Hepatocyte (in vitro differentiated cells): Measurements from ENCODE around the gene ARPP21. TPM values are rescaled to one million over a fixed set of nuclear protein-coding genes. Genes with fewer than 3 reads are reported as not detected.
A peak's percentile ranks its signal among the peaks of the same experiment; 100 is the strongest.

Experiments
- DNase-seq: peaks from one replicate; pipeline ENCODE4 v3.0.0-alpha.2; 2016; ENCODE audit warnings: low spot score
- H2AFZ ChIP-seq: fragments of 200-600 bp; sonication (generic); 2 replicates; pipeline ENCODE4 v1.6.0; 2016; ENCODE audit warnings: antibody characterized with exemption, mild to moderate bottlenecking
- H3K27ac ChIP-seq: fragments of 200-600 bp; sonication (generic); 2 replicates; pipeline ENCODE4 v1.5.1; 2016; ENCODE audit warnings: mild to moderate bottlenecking
- H3K27me3 ChIP-seq: fragments of 200-600 bp; sonication (generic); 2 replicates; pipeline ENCODE4 v1.6.1; 2016
- H3K36me3 ChIP-seq: fragments of 200-600 bp; sonication (generic); replicated peaks from 2 replicates; pipeline ENCODE4 v1.5.1; 2016; ENCODE audit warnings: low read depth; ENCODE audit not compliant: insufficient read depth
- H3K4me1 ChIP-seq: fragments of 200-600 bp; sonication (generic); 2 replicates; pipeline ENCODE4 v1.5.1; 2016; ENCODE audit warnings: mild to moderate bottlenecking, moderate library complexity; ENCODE audit not compliant: insufficient read depth
- H3K4me2 ChIP-seq: fragments of 200-600 bp; sonication (generic); 2 replicates; pipeline ENCODE4 v1.6.0; 2016
- H3K4me3 ChIP-seq: fragments of 200-600 bp; sonication (generic); 2 replicates; pipeline ENCODE4 v1.5.1; 2016; ENCODE audit warnings: mild to moderate bottlenecking
- H3K79me2 ChIP-seq: fragments of 200-600 bp; sonication (generic); 2 replicates; pipeline ENCODE4 v1.6.0; 2017; ENCODE audit warnings: mild to moderate bottlenecking
- H3K9me2 ChIP-seq: fragments of 200-600 bp; sonication (generic); replicated peaks from 2 replicates; pipeline ENCODE4 v1.6.0; 2017; ENCODE audit warnings: mild to moderate bottlenecking; ENCODE audit not compliant: insufficient read depth
- H3K9me3 ChIP-seq: fragments of 200-600 bp; sonication (generic); 2 replicates; pipeline ENCODE4 v1.5.1; 2016; ENCODE audit warnings: low read depth, mild to moderate bottlenecking
- H4K20me1 ChIP-seq: fragments of 200-600 bp; sonication (generic); 2 replicates; pipeline ENCODE4 v1.6.0; 2016; ENCODE audit warnings: mild to moderate bottlenecking; ENCODE audit not compliant: insufficient read depth, poor library complexity, severe bottlenecking
- EZH2 ChIP-seq: fragments of 200-600 bp; sonication (generic); IDR thresholded peaks from 2 replicates; pipeline ENCODE4 v1.6.1; 2016; ENCODE audit warnings: antibody characterized with exemption, mild to moderate bottlenecking, borderline replicate concordance
- EZH2phosphoT487 ChIP-seq: fragments of 200-600 bp; sonication (generic); IDR thresholded peaks from one replicate; pipeline ENCODE4 v1.6.1; 2018; ENCODE audit warnings: antibody characterized with exemption, mild to moderate bottlenecking, low read depth, moderate library complexity; ENCODE audit not compliant: unreplicated experiment, severe bottlenecking
- WGBS: methylation state at CpG from one replicate; pipeline ENCODE4 v1.1.6; 2016; ENCODE audit warnings: low lambda C conversion rate; ENCODE audit errors: missing lambda C conversion rate; 5-methylcytosine and 5-hydroxymethylcytosine counted together
- polyA plus RNA-seq: library from polyadenylated mRNA; unstranded; fragments of >200 nt; fragmentation: Nextera tagmentation; extraction: Ambion mirVana; gene quantifications from 2 replicates; pipeline ENCODE4 v1.2.1, GENCODE V29; 2016
- total RNA-seq: library from RNA; depleted of rRNA; stranded (reverse); fragments of >200 nt; gene quantifications from 2 replicates; pipeline ENCODE4 v1.2.3, GENCODE V29; 2014
- TF ChIP-seq, protein P1 (sequence below): fragments of 200-600 bp; sonication (generic); IDR thresholded peaks from 2 replicates; pipeline ENCODE4 v1.5.1; 2016; ENCODE audit warnings: antibody characterized with exemption, mild to moderate bottlenecking; ENCODE audit not compliant: poor library complexity

The ARPP21 gene
- total and polyA plus RNA-seq, 2 experiments from 2014 or later = 0.19 TPM; not detected in 1

DNA sequence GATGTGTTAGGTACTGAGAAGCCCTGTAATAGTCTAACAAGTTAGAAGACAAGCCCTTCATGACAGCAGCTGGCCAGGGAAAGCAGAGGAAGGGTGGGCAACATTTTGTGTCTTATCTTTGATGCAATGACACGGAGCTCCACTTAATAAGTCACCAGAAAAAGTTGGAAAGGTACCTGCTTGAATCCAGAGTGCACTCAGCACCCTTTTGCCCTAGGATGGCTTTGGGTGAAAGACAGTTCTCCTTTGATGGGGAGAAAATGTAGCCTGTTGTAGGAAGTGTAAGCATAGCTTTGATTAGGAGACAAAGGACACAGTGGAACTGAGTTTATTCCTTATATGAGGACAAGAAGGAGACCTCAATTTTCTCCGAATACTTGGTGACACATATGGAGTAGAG is 137.0 kb downstream of the ARPP21 start:
- TF ChIP-seq EZH2 (no peak), EZH2phosphoT487 (no peak)
- TF ChIP-seq, protein P1, sequence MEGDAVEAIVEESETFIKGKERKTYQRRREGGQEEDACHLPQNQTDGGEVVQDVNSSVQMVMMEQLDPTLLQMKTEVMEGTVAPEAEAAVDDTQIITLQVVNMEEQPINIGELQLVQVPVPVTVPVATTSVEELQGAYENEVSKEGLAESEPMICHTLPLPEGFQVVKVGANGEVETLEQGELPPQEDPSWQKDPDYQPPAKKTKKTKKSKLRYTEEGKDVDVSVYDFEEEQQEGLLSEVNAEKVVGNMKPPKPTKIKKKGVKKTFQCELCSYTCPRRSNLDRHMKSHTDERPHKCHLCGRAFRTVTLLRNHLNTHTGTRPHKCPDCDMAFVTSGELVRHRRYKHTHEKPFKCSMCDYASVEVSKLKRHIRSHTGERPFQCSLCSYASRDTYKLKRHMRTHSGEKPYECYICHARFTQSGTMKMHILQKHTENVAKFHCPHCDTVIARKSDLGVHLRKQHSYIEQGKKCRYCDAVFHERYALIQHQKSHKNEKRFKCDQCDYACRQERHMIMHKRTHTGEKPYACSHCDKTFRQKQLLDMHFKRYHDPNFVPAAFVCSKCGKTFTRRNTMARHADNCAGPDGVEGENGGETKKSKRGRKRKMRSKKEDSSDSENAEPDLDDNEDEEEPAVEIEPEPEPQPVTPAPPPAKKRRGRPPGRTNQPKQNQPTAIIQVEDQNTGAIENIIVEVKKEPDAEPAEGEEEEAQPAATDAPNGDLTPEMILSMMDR = no peak
- WGBS = 78% methylated on average over 2 of the region's 2 CpGs

GRCh38 chr3:35777065-35777464 is 137.7 kb downstream of the ARPP21 start:
- no peak overlapping the region for H3K4me3 ChIP-seq
- DNase-seq = no peak
- TF ChIP-seq EZH2phosphoT487 (no peak), EZH2 (no peak)
- TF ChIP-seq, protein P1 = no peak
- H2AFZ ChIP-seq = no peak overlapping the region
- H3K79me2 ChIP-seq = no peaks in the 10 kb centered on the region
- no peaks in the 10 kb centered on the region for H4K20me1 ChIP-seq
- H3K9me3 ChIP-seq = no peaks in the 10 kb centered on the region
- no peaks in the 10 kb centered on the region for H3K36me3 ChIP-seq
- peaks cover 7% of the 10 kb centered on the region for H3K4me1 ChIP-seq
- H3K4me2 ChIP-seq = no peak overlapping the region
- no peak overlapping the region for H3K27ac ChIP-seq
- H3K9me2 ChIP-seq = no peaks in the 10 kb centered on the region
- WGBS = 91% methylated on average over 2 of the region's 2 CpGs
- no peaks in the 10 kb centered on the region for H3K27me3 ChIP-seq

More for the DNA sequence above, 137.0 kb downstream of the ARPP21 start:
- Histone ChIP-seq H2AFZ (no peak overlapping the region), H3K27me3 (no peaks in the 10 kb centered on the region), H3K9me3 (no peaks in the 10 kb centered on the region), H3K27ac (no peak overlapping the region), H4K20me1 (no peaks in the 10 kb centered on the region), H3K36me3 (no peaks in the 10 kb centered on the region), H3K79me2 (no peaks in the 10 kb centered on the region), H3K9me2 (no peaks in the 10 kb centered on the region), H3K4me3 (no peak overlapping the region), H3K4me2 (no peak overlapping the region), H3K4me1 (peaks cover 7% of the 10 kb centered on the region)
- no peak for DNase-seq

DNA sequence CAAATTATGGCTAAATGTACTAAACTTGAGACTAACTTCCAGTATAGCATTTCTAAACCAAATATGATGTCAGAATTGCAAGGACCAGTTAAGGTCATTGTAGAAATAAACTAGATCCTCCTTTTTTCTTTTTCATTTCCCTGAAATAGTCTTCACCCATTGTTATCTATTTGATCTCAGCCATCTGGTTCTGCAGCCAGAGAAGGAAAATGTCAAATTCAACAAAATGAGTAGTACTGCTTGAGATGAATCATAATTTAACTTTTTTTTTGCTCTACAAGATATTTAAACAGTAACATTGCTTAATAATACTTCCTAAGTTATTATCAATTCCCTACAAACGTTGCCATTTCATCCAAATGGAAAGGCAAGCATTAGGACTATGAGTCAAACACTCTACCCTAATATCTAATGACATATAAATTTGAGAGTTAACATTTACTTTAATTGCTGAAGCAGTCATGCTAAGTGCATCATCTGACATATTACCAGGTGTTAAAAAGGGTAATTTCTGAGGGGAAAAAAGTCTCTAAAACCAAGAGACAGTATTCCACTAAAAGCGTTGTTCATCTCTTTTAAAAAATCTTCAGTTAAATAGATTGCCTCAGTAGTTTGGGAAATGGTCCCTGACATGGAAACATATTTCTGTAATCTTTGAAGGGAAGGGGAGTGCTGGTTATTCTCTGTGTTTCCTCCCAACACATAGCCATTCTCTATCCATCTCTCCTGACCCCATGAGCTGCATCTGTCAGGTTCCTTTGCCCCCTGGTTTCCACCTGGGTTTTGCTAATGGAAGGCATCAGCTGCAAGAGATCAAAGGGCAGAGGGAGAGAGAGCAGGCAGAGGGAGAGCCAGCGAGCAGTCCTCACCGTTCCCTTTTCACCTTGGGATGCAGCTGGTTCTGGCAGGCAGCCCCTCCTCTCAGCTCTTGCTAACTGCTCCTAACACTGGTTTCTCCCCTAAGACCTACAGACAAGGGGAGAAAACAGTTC is 138.5 kb downstream of the ARPP21 start:
- no peak overlapping the region for H2AFZ ChIP-seq
- no peaks in the 10 kb centered on the region for H3K9me3 ChIP-seq
- H3K4me2 ChIP-seq = no peak overlapping the region
- WGBS = 44% methylated on average over 4 of the region's 4 CpGs
- TF ChIP-seq EZH2 (no peak), EZH2phosphoT487 (no peak)
- H4K20me1 ChIP-seq = no peaks in the 10 kb centered on the region
- no peak overlapping the region for H3K4me3 ChIP-seq
- DNase-seq = peak; percentile 5
- H3K9me2 ChIP-seq = no peaks in the 10 kb centered on the region
- H3K79me2 ChIP-seq = no peaks in the 10 kb centered on the region
- no peak overlapping the region for H3K27ac ChIP-seq
- H3K27me3 ChIP-seq = no peaks in the 10 kb centered on the region
- peaks cover 7% of the 10 kb centered on the region for H3K4me1 ChIP-seq
- no peaks in the 10 kb centered on the region for H3K36me3 ChIP-seq

- Histone ChIP-seq H3K27me3 (no peaks in the 10 kb centered on the region), H3K36me3 (no peaks in the 10 kb centered on the region), H3K79me2 (no peaks in the 10 kb centered on the region), H4K20me1 (no peaks in the 10 kb centered on the region), H2AFZ (no peak overlapping the region), H3K9me2 (no peaks in the 10 kb centered on the region), H3K4me1 (peaks cover 7% of the 10 kb centered on the region), H3K9me3 (no peaks in the 10 kb centered on the region), H3K4me2 (no peak overlapping the region), H3K27ac (no peak overlapping the region), H3K4me3 (no peak overlapping the region)
- TF ChIP-seq EZH2 = no peak
- TF ChIP-seq, protein P1 = no peak
- TF ChIP-seq EZH2phosphoT487 = no peak
- DNase-seq = no peak
These were observed 140.3 kb downstream of the ARPP21 start for GRCh38 chr3:35779611-35780010.
